ENCODE measurements around the gene AFAP1.

AFAP1 gene

DNA sequence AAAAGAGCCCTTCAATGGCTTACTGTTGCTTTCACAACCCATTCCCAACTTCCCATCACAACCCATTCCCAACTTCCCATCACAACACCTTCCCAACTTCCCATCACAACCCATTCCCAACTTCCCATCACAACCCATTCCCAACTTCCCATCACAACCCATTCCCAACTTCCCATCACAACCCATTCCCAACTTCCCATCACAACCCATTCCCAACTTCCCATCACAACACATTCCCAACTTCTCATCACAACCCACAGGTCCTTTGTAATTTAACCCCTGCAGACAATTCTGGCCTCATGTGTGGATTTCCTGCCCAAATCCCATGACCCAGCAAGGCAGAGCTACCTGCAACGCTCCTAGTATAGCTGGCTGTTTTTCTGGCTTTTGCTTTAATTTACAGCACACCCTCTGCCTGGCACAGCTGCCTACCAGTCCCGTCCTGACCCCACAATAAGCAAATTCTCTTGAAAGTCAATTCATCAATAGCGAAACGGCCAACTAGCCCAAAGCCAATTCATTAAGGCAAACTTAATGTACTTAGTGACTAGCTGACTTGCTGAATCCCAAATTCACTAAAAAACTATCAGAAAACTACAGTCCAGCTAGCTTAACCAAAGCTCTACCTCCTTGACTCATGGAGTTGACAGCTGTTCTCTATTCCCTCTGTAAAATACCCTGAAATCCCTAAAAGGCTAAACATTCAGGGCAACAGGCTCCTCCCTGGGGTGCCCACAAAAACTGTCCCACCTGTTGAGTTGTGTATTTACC is 75.6 kb downstream of the AFAP1 start:
- no peak for DNase-seq

DNA sequence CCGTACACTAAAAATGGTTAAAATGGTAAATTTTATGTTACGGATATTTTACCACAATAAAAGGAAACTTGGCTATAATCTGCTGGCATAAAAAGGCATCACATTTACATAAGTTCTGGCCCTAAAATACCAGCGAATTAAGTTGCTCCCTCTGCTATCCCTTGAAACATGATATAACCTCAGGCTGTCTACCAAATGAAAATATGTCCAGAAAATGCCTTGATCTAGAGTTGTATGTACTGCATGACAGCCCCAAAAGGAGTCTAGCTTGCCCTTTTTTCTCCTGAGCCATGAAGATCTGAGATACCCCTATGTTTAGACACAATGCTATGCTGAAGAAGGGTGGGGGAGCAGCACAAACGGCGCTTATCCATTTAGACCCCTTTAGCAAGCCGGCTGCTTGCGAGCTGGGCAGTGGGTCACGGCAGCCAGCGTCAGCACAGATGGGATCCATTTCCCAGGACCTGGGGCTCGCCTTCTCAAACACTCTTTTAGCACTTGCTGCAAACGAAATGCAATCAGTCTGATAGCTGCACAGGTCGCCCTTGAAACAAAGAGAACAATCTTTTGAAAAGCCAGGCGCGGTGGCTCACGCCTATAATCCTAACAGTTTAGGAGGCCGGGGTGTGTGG is 77.0 kb downstream of the AFAP1 start:
- no peak for DNase-seq

DNA sequence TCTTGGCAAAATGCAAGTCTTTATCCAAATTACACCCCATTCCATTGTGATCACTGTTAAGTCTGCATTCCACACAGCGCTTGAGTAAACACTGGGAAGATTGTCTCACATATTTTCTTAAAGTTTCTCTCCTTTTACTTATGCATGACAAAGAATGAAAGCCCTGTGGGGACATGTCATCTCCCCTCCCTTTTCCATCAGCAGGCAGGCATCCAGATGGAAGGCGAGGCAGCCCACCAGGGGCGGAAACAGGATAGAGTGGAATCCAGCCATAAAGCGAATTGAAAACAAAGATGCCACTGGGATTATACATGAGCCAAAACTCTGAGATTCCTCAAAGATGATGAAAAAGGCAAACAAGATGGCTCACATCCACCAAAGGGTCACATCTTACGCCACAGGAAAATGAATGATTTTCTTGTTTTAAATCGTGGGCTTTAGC is 78.2 kb downstream of the AFAP1 start:
- DNase-seq: no peak

DNA sequence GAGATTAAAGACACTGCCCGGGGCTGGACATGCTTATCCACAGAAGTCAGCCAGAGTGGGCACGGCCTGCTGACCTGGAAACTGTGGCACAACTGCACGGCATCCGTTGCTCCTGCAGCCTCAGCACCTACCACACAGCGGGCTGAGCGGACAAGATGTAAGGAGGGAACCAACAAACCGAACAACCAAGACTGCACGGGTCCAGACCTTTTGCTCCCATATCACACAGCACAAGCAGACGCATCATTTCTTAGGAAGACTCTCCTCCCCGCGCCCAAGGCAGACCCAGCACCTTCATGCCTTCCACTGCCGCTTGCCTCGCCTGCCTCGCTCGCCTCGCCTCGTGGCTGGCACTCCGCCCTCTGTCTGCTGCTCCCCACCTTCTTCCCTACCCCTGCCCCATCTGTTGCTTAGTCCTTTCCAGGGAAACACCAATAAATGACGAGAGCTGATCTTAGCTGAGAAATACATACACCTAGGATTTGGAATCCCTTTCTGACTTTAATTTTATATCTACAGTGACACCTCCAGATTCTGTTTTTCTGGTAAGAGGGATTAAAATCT is 79.0 kb downstream of the AFAP1 start:
- DNase-seq: no peak

DNA sequence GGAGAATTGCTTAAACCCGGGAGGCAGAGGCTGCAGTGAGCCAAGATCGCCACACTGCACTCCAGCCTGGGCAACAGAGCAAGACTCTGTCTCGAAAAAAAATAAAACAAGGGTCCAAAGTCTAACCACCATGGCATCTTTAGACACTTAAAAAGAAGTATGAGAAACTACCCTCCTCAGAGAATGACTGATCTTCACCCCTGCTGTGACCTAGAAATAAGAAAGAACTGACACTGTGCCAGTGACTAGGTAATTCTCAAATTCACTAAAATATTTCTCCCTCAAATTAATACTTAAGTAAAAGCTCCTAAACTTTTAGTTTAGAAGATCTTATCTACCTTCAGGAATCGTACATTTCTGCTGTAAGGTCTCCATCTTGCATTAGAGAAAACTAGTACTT is 80.3 kb downstream of the AFAP1 start:
- no peak for DNase-seq

DNA sequence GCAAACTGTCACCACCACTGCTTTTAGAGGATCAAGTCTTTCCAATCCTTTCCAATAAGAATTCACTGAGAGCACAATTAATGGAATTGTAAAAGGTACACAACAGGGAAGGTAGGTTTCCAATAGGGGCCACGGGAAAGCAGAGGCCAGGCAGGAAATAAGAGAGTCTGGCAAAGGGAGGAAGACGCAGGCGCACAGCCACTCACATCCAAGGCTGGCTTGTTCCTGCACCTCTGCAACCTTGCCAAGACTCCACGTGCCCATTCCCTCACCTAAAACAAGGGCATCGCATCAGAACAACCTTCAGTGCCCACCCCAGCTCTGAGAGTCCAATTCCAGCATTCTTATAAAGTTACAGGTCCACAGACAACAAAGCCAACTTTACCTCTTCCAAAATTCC is 81.2 kb downstream of the AFAP1 start:
- no peak for DNase-seq

DNA sequence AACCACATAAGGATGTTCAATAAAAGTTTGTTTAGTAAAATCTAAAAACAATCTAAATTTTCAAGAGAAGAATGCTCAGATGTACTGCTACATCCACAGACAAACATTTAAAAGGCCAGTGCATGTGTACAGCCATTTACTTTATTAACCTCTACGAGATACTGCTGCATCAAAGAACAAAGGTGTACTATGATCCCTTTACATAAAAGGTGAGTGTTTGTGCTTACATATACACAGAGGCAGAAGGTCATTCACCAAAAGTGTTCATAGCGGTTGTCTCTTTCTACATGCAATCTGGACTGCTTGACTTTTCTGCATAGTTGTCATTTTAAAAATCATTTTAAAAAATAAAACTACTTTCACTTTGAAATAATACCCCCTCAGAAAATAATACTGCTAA is 81.7 kb downstream of the AFAP1 start:
- no peak for DNase-seq

DNA sequence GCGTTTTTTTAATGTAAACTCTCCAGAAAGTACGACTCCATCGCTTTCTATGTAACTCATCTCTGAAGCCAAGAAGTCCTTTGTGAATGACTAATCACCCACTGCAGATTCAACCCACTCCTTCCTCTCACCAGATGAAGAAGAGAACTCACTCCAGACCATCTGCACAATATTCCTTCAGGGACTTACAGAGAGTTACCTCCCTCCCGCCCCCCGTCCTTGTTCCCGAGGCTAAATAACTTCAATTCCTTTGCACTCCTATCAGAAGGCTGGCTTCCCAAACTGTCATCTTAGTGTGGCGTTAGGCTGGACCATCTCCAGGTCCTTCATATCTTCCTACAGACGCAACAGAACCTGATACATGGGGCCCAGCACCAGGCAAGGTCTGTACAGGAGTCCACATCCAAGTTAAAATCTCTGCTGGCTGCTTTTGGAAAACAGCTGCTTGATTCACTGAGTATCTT is 82.4 kb downstream of the AFAP1 start:
- peak; percentile 29 for DNase-seq

DNA sequence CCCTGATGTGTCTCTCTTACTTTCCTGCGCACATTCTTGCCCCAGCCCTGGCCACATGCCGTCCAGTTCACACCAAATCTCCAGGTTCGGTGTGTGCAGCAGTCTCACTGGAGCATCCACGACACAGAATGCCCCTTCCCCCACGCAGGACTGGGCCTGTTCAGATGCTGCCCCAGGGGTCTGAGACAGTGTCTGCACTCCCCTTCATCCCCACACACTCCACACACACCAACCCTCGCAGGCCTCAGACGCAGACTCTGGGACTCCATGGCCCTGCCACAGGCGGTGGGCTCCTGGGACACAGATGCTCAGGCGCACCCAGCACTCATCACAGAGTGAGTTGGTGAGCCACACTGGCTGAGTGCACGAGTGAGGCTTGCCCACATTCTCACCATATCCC is 83.9 kb downstream of the AFAP1 start:
- no peak for DNase-seq

DNA sequence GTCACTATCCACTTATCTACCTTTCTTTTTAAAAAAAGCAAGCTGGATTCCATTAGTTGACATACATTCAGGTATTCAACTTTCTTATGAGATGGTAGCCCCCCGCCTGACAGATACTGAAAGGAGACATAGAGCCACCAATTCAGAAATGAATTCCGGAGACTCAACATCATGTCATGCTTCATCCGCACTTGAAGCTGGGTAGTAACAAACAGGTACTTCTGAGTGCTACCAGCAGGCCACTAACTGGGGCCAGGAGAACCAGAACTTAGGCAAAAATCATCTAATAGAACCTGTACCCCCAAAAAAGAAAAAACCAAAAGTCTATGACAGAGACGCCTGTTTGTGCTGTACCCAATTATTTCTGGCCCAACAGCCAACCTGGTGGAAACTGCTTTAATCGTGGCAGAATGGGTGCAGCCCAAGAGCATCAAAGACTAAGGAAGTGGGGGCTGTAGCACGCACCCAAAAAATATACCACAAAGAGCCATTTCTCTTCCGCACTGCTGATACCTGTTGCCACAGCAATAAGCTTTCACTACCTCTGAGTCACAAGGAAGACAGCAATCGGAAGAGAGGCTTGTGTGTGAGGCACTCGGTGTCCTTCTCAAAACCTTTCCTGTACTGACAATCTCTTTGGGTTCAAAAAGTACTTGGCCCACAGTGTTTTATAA is 84.8 kb downstream of the AFAP1 start:
- DNase-seq: no peak

DNA sequence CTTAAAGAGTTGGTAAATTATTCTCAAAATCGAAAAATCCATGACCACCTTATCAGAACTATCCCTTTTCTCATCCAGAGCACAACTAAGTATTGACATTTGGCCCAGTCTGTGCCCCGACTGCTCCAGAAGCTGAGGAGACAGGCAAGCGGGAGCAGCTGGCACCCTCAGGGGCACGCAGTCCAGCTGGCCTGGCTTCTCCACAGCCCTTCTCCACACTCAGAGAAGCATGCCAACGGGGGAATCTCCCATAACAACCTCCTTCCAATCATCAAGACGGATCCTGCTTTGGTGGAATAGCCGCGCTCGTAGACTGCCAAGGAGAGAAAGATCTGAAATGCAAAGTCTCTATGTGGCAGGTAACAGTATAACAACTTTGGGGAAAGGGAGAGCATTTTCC is 85.4 kb downstream of the AFAP1 start:
- DNase-seq: no peak

DNA sequence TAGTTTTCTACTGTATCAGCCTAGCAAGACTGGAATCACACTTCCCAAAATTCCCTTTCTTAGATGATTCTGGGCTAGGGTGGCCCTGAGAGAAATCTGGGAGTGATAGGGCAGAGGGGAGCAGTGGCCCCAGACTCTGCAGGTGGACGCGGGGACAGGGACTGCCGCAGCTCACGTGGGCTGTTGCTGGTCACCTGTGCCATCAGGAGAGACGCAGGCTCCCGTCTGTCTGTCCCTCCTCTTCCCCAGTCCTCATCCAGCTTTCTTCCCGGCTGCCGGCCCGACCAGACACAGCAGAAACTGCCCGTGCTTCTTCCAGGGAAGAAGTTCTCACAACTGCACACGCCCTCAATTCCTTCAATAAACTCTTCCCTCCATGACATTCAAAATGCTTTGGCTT is 86.4 kb downstream of the AFAP1 start:
- no peak for DNase-seq

DNA sequence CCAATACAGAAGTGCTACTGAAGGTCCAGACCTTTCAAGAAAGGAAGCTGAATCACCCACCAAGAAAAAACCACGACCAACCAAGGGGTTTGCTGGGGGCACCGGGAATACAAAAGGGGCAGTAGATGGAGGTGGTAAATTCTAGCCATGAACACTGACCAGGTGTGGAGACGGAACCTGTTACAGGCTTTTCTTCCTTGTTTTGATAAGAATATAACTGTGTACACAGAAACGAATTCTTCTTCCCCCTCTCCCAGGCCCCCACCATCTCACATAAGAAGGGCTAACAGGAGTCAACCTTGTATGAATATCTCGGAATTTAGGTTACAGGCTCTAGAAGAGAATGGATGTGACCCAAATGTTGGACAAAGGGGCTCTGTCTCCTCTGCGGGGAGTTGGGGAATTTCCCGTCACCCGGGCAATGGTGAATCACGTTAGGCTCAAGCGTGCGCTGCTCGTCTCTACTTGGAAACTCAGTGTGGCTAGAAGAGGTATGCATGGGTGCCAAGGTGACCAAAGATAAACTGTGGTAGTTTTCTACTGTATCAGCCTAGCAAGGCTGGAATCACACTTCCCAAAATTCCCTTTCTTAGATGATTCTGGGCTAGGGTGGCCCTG is 87.0 kb downstream of the AFAP1 start:
- no peak for DNase-seq

DNA sequence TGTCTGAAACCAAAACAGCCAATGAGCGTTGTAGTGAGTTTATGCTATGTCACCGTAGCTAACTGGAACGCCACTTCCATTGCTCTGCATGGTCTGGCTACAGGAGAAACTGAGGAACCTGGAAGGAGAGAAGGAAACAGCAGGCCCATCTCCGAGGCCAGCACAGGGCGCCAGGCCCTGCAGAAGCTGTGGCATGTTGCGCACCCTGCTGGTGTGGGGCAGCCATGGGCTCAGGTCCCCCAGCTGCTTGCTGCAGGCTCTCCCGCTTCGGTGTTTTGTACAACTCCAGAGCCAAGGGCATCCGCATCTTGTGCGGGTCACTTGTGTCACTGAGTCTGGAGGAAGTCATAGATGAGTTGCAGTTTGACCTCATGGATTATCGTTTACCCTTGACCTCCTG is 89.2 kb downstream of the AFAP1 start:
- DNase-seq: no peak

DNA sequence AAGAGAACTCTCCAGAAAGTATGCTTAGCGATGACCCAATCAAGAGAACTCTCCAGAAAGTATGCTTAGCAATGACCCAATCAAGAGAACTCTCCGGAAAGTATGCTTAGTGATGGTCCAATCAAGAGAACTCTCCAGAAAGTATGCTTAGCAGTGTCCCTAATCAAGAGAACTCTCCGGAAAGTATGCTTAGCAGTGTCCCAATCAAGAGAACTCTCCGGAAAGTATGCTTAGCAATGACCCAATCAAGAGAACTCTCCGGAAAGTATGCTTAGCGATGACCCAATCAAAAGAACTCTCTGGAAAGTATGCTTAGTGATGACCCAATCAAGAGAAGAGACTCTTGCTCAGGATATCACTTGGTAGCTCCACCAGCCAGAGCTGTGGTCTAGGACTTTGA is 92.5 kb downstream of the AFAP1 start:
- no peak for DNase-seq

DNA sequence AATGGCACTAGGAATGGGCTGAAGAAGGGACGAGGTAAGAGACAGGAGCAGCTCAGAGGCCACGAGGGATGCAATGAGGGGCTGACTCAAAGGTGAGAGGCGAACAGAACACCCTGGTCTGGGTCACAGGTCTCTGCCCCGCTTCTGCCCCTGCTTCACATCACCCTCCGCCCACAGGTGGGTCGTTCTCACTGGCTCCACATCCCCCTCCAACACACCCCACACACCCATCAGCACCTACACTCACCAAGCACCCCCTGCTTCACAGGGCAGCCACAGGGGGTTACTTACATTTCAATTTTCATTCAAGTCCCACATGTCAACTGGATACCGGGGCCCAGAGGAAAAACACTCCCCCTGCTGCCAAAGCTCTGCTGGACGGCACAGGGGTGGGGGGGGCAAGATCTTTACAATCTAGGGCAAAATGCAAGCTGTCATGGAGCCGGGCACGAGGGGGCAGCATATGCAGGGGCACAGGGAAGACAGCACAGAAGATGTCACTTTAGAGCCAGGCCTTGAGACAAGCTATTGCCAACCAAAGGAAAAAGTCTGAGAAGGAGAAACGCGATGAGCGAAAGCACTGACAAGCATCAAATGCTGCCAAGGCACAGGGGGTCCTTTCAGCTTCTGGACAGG is 94.0 kb downstream of the AFAP1 start:
- DNase-seq: no peak

DNA sequence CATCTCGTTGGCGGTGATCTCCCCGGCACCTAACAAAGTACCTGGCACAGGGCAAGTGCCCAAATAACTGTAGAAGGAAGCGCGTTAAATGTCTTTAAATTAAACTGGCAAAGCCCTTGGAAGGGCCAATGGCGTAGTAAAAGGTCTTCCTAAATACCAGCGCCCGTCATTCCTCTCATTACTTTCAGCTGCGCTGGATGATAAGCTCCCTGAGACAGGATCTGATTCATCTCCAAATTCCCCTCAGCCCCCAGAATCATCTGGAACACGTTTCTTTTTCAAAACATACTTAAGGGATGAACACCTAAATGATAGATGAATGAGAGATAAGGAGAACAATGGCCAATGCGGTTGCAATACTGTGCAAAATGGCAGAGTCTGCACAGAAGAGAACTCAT is 95.1 kb downstream of the AFAP1 start:
- no peak for DNase-seq

DNA sequence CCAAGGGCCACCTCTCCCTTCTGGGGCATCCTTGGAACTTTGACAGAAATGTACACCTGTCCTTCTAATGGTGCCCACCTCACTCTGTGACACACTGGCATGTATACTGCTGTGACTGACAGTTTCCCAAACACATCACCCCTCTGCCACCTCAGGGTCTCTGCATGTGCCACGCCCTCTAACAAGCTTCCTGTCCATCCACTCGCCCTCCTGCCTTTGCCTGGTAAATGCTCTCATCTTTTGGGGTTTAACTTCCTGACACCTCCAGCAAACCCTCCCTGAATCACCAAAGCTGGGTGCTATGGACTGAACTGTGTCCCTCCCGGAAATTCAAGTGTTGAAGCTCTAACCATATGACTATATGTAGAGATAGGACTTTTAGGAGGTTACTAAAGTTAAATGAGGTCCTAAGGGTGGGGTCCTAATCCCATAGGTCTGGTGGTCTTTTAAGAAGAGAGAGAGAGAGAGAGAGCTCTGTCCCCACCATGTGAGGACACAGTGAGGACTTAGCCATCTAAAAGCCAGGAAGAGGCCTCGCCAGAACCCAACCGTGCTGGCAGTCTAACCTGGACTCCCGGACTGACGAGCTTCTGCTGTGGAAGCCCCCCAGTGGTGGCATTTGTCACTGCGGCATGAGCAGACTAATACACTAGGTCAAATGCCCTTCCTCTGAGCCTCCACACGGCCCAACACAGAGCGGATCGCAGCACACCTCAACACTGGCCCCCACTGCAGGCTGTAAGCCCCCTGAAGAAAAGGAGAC is 95.6 kb downstream of the AFAP1 start:
- peak; percentile 64 for DNase-seq

DNA sequence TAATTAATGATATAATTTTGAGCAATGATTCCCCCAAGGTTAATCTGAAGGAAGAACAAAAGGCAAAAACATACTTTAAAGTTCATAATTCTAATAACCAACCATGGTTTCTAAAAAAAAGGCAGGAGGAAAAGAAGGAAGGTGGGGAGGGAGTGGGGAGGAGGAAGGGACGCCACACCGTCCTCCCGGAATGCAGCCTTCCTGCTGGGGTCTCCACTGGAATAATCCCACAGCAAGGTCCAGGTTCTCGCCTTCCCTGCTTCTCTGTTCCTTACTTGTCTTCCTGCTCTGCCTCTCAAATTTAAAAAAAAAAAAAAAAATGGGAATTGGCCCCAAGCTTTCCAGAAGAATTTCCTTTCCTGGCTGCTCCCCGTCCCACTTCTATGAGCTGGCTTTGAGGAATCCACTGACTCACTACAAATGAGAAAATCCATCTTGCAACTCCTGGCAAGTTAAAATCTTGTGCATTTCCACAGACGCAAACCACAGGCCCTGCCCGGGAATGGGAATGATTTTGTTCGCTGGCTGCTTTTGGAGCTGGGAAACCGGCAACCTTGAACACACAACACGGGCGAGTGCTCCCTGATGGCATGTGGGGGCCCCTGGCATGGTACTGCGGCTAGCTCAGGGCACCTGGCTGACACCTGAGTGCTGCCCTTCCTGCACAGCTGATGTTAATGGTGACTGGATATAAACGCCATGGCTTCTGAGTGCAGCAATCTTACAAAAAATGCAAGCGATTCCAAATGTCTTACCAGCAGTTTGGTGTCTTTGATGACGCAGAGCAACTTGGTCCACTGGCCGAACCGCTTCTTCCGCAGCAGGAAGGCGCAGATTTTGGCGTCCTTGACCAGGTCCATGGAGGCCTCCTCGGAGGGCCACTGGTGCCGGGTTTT is 97.0 kb downstream of the AFAP1 start:
- DNase-seq: no peak

DNA sequence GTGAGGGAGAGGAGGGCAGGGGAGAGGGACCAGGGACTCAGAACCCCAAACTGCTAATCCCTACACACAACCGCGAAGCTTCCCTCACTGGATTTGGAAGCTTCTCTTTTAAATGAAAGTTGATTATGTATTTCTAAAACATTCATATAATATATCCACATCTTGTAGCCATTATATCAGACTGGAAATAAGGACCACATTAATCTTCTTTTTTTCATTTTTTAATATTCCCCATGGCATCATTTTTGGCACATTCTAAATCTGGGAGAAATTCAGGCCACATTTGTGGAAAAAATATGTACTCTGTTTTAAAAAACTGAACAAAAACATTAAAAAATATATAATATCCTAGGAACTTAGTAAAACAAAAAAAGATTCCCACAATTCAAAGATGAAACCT is 97.8 kb downstream of the AFAP1 start:
- DNase-seq: no peak

DNA sequence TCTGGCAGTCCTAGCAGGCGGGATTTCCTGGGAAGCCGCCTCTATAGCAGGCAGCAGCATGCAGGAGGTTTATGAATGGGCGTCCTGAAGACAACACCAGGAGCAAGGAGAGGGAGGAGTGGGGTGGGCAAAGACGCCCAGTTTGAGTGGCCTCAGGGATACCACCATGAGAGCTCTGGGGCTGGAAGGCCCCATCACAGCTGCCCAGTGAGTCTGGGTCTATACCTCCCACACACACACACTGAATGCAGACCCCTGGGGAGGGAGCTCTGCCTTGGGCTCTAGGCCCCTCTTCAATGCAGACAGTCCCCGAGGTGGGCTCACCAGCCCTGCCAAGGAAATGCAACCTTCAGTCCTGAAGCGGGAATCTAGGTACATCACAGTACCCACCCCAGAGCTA is 98.6 kb downstream of the AFAP1 start:
- DNase-seq: no peak
